CD4-positive, alpha-beta T cell treated with Interferon gamma for 1 hour (primary cell): ENCODE measurements around the gene NEUROD4.
"Not testable (repeated sequence)": the region's sequence is repeated elsewhere in the genome, so short reads cannot be mapped to it uniquely, and the experiment has no call there.

Experiments
- DNase-seq: peaks from one replicate; pipeline ENCODE4 v3.0.0-alpha.2; 2020

Gene NEUROD4, protein sequence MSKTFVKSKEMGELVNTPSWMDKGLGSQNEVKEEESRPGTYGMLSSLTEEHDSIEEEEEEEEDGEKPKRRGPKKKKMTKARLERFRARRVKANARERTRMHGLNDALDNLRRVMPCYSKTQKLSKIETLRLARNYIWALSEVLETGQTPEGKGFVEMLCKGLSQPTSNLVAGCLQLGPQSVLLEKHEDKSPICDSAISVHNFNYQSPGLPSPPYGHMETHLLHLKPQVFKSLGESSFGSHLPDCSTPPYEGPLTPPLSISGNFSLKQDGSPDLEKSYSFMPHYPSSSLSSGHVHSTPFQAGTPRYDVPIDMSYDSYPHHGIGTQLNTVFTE

DNA sequence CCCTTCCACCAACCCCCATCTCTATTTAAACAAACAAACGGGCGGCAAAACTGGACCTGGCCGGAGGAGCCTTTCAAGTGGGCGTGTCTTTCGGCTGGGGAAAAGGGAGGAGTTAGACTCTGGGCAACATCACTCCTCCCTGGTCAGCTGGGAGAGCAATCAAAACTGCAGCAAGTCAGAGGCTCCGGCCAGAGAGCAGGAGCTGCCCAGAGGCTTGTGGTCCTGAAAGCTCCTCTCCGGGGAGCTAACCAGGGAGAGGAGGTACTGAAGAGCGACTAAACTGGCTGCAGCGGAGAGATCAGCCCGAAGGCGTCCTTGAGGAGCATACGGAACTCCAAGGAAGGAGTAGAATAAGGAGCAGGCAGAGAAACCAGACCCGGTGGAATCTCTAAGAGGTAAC is at the start of gene NEUROD4:
TSS of gene NEUROD4 (plus strand) at position 191 of the 400 bp plus-strand sequence. CDS start 6,466 bp downstream, outside the sequence.
- peak; percentile 30 for DNase-seq

DNA sequence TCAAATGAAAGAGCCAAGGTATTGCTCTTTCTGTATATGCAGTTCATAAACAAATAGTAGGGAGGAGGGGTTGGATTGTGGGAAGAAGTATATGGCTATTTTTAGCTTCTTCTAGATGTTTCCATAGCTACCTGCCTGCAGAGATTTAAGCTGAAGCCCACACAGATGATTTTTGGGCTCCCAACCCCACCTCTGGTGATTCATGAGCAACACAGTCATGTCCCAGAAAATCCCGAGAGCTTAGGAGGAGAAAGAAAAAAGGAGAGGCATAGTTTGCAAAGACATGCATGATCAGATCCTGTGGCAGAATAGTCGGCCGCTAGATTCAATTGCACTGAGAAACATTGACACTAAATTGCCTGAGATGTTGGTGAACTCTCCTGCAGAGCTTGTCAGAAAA is 49.0 kb upstream of the NEUROD4 start:
- no peak for DNase-seq

DNA sequence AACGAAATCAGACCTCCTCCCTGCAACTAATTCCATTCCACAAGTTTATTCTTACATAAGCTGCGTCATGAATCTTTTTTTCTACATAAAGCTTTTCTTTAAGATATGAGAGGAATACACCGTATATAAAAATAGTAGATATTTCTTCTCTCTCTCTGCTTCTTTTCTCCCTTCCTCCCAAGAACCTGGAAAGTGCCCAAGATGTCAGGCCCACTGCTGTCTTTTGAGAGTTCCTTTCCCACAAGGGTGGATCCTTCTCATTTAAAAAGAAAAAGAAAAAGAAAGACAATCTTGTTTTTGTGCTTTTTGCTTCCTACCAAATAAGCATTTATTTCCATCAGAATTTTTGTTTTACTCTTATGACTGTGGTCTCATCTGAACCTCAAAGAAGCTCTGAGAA is 46.2 kb upstream of the NEUROD4 start:
- DNase-seq, result no peak

DNA sequence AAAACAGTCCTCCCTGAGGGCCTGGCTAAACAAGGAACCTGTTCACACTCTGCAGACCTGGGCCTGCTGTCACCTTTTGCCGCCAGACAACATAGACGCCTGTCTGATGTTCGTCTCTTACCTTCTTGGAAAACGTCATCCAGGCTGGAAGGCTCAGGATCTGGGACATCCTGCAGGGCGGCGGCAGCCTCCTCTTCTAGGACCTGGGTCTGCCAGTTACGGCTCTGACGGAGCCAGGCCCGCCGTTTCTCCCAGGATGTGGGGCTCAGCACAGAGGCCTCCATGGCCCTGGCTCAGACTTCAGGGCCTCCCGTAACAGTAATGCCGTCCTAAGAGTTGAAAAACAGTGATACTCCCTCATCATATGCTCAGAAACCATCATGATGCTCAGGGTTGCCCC is 45.5 kb upstream of the NEUROD4 start:
- no peak for DNase-seq

DNA sequence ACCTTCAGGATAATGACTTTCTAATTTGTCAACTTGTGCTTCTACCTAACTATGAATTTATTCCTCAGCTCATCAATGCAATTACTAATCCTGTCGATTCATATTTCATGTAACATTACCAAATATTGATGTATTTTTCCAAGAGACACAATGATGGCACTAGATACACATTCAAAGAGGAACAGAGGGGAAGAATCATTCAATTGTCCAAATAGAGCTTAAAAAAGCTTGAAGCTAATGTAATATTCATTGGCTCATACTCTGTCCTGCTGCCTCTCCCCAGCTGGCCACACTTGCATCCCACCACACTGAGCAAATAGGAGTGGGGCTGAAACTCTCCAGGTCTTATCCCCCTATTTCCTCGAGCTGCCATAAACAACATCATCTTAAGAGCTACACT is 44.5 kb upstream of the NEUROD4 start:
- no peak for DNase-seq

DNA sequence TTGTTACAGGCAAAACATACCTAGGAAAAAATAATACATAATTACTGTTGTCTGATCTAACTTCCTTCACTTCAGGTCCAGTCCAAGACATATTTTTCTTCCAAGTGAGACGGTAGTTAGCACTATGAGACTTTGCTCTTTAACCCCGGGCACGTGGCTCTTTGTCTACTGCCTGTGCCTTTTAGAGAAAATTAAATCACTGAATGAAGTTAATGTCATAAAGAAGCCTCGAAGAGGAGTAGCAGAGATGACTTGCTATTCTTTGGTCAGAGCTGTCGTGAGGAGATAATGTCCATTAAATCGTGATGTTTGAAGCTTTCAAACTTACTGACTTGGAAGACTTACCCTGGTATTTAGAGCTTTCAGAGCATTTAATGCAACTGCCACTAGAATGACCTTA is 43.9 kb upstream of the NEUROD4 start:
- no peak for DNase-seq

DNA sequence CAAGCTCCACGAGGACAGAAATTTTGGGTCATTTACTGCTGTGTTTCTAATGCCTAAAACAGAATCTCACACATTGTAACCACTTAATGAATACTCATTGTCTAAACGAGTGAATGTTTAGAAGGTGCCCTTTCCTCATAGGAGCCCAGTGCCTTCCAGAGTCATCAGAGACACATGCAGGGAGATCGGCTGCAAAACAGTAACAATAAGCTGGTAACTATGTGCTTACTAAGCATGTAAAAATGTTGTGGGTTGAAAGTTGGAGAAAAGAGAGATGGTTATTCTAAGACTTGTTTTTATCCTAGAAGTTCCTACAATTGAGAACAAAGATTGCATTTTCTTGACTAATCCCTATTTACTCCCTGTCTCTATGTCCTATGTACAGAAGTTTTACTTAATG is 42.6 kb upstream of the NEUROD4 start:
- DNase-seq, result no peak

DNA sequence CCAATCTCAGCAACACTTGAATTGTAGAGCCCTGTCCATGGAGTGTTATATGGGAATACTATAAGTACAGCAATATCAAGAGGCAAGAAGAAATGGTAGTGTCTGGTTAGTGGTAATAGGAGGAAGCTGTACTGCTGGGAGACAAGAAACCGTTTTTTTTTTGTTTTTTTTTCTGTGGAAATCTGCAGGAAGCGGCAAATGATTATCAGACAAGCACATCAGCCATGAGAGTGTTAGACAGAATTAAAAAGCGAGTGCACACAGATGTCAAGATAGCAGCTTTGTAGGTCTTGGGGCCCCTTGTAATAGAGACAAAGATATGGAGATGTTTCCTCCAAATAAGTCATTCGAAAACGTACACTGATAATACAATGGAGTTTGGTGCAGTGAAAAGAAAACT is 41.9 kb upstream of the NEUROD4 start:
- no peak for DNase-seq

DNA sequence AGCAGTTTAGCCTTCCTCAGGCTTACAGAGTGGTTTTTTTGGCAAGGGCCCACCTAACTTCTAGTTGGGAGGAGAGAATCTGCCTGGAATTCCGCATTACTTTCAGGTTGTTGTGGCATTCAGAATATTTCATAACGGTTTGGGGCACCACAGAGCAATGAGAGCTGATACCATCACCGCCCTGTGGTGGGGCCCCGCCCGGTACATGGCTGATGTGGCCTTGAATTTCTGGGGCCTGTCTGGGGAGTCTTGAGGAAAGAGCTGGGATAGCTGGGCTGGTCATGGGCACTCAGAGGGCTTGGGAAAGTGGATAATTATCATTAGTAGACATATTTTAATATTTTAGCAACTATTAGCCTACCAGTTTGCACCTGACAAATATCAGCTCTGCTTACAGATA is 39.4 kb upstream of the NEUROD4 start:
- peak; percentile 11 for DNase-seq

DNA sequence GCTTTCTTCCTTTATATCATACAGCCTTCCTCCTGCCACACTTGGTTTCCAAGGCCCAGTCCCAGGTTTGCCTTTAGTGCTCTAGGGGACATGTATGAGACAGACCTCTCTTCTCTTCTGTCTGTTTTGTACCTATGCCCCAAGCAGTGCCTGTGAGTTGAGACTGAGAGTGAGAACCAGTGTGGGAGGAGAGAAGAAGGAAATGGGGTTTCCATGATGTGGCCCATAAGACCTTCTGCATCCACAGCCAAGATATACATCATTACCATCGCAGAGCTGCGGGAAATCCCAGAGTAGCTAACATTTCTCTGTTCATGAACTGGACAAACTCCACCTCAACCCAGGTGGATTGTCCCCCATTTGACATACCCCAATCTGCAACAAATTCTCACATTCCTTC is 38.0 kb upstream of the NEUROD4 start:
- DNase-seq, result no peak

DNA sequence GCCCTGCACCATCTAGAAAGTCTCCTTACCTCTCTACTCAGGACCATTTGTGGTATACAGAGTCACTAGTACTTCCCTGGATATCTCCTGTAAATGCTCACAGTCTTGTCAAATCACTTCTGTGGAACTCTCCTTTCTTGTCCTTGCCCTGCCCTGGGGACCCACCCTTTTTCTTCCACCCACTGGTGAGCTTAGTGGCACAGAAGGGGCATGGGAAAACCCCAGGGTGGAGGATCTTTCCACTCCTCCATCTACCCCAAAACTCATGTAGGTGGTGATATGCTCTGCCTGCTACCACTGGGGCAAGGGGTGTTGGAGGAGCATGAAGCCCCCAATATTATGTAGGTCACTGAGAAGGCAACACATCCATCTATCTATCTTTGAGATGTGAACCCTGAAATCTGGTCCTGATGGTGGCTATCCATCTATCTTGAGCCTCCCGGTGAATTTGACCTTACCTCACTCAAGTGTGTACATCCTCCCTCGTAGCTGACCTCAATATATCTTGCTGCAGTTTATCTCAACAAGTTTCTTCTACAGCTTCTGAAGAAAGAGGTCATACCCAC is 36.2 kb upstream of the NEUROD4 start:
- DNase-seq, result no peak

DNA sequence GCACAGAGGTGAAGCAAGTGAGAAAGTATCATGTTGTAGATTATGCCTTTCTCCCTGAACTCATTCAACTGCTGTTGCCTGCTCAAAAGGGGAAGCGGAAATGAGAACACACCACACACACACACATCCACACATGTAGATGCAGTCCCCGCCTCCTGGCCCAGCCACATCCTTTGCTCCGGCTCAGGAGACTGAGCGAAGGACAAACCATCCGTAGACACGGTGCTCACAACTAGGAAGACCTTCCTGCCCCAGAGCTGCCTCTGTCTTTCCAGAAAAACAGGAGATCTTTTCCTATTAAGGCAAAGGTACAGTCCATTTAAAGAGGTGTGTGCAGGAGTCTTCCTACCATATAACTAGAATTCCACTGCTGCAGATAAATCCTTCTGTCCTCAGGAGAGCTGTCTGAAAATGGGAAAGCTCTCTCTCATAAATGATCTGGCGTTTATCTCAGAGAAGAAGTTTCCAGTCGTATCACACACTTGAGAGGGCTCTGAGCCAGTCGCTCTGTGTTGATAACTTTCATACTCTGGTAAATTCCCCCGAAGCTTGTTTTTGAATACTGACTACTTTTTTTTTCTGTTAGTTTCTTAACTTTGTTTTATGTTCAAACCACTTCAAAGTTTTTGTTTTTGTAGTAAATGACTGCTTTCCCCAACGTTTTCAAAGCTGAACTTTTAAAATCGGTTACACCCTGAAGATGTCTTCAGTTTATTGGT is 35.0 kb upstream of the NEUROD4 start, which contains the start of gene TESPA1:
TSS of gene TESPA1 (minus strand) at position 105 of the 719 bp plus-strand sequence. CDS start 10,200 bp downstream, outside the sequence.
- DNase-seq, result peak; percentile 86

DNA sequence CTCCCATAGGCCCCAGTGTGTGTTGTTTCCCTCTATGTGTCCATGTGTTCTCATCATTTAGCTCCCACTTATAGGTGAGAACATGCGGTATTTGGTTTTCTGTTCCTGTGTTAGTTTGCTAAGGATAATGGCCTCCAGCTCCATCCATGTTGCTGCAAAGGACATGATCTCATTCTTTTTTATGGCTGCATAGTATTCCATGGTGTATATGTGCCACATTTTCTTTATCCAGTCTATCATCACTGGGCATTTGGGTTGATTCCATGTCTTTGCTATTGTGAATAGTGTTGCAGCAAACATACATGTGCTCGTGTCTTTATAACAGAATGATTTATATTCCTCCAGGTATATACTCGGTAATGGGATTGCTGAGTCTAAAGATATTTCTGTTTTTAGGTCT is 33.0 kb upstream of the NEUROD4 start:
- DNase-seq, result not testable (repeated sequence)

DNA sequence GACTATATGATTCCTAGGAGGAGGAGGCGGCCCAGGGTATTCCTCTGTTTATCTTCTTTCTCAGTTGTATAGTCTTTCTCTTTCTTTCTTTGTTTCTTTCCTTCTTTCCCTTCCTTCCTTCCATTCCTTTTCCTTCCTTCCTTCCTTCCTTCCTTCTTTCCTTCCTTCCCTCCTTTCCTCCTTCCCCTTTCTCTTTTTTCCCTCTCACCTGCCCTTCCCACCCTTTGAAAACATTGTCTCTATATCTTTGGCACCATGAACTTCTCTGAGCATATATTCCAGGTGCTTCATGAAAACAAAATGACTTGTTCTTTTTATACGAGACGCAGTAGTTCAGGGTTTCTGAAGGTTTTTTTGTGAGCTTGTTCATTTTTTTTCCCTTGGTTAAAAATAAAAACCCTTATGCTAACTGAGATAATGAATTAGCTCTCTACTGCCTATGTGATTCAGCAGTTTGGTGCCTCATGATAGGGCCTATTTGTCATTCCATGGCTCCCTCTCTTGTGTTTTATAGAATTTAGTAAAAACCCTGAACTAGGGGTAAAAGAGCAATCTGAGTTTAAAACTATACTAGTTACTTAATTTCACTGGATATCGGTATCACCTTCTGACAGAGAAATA is 32.1 kb upstream of the NEUROD4 start:
- DNase-seq, result no peak

DNA sequence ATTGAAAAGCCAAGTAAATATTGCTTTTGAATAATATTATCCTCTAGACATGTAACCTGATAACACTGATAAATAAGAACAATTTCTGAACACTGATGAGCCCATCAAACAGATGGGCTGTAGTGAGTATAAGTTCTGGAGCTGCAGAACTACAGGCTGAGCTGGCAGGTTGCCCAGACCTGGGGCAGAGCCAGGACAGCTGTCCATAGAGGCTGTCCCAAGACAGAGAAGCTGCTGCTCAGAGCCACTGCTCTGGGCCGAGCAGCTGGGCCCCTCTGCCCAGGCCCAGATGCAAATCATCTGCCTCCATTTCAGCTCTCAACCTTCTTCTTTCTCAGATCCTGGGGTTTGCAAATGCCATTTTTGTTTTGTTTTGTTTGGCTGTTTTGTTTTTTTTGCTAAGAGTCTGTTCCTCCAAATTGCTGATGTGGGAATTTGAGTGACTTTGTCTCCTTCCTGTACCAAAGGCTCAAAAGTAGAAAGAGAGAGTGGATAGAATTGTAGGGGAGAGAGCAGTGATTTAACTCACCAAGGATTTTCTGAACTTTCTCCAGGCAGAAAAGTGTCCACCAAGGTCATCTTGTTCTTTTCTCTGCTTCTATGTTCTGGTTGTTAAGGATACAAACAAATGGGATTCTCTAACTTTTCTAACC is 31.2 kb upstream of the NEUROD4 start:
- DNase-seq, result no peak

DNA sequence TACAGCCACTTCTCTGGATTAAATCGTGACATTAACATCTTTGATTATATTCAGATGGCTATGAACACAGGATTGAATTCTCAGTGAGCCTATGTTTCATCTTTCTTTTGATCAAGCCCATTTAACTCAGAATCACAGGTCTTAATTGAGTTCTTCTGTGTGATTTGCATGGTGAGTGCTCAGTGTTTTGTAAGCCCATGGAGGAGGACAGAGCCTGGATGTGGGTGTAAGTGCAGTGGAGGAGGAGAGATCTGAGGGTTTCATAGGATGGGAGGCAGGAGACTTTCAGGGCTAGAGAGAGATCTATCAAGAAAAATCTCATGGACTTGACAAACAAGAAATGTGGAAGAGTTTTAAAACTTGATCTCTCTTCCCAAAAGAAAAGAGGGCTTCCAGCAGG is 29.9 kb upstream of the NEUROD4 start:
- no peak for DNase-seq

DNA sequence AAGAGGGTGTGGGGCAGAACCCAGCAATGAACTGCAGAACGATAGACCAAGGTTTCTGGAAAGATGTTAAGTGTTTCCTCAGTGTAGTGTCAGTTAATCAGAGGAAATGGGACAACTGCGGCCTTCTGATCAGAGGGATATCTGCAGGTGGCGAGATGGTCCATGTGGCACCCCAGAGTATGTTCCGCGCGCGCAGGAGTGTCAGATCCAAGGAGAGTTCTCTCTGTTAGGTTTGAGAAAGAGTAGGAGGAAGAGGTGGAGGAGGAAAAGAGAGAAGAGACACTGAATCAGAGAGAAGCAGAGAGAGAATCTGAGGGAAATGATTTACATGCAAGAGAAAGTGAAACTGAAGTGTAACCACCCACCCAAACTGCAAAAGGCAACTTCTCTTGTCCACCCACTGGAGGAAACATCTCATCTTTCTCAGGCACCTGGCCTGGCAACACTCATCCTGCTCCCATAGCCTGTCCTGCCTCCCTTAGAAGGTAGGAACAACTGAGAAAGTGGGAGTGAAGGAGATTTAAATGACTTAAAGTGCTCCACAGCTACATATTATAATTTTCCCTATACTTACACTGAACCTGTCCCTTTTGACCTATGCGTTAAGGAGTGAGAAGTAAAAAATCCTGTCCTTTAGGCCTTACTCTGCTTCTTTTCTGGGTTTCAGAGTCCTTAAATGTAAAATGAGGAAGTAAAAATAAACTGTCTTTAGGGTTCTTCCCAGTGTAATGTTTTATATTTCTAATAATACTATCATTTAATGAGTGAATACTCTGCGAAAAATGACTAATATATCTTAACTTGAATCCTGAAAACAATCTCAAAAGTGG is 28.4 kb upstream of the NEUROD4 start:
- DNase-seq, result peak; percentile 5

DNA sequence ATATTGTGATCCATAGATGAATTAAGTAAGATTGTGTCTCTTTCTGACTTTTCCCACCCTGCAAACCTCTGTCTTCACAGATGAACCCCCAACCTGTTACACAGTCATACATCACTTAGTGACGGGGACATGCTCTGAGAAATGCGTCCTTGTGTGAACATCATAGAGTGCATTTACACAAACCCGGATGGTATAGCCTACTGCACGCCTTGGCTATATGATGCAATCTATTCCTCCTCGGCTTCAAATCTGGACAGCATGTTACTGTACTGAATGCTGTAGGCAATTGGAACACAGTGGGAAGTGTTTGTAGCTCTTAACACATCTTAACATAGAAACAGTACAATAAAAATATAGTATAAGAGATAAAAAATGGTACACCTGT is 27.8 kb upstream of the NEUROD4 start:
- no peak for DNase-seq

DNA sequence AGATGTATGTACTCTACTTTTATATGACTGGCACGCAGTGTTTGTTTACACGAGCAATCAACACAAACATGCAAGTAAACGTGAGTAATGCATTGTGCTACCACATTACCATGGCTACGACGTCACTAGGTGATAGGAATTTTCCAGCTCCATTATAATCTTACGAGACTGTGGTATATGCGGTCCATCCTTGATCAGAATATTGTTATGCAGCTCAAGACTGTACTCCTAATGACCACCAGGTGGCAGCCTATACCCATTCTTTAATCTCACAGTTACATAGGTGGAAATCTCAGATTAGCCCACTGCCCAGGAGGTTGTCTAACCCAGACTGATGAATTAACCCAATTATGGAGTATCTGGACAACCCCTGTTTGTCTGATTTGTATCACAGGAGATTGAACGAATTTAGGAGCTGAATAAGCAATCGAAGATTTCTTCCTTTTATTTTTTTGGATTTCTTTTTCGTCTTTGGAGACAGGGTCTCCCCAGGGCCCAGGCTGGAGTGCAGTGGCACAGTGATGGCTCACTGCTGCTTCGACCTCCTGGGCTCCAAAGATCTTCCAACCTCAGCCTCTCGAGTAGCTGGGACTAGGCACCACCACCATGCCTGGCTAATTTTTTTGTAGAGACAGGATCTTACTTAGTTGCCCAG is 26.5 kb upstream of the NEUROD4 start:
- DNase-seq, result peak; percentile 47

DNA sequence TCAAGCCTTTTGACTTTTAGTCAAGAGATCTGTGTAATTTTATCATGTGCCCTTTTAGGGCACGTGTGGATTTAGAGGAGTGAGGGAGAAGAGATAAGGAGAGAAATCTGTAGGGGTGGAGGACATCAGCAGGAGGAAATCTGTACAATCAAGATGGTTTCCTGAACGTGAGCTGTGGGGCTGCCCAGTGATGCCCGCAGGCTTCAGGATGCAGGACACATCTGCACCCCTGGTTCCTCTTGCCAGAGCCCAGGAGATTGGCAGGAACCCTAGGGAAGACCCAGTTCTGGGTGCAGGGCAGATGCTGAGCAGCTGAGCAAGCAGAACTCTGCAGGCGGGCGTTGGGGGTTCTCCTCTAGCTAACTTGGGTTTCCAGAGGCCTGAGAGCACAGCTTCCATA is 23.6 kb upstream of the NEUROD4 start:
- no peak for DNase-seq

DNA sequence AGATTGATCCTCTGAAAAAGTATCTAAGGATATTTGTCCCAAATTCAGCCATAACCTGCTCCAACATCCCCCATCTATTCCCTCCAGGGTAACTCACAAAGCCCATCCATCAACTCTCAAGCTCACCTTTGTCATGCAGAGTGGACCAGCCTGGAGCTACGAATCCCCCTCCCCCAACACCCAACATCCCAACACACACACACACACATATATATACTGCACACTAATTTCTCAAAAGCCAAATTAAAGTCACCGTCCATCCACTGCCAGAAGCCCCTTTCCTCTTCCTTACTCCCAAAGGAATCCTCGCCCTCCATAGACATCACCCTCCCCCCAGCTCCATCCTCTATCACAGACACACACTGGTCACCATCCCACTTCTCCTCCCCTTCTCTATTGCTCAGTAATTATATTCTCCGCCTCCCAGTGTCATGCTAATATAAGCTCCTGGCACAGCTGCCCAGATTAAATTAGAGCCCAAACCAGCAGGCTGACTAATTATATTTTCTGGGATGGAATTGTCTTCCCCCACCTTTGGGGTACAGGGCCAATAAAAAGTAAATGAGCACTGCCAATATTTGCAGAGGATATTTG is 21.7 kb upstream of the NEUROD4 start:
- DNase-seq, result no peak
